ENCODE measurements around the gene WNT7A. TPM values are rescaled to one million over a fixed set of nuclear protein-coding genes. Genes with fewer than 3 reads are reported as not detected.

The WNT7A gene
- total RNA-seq, 1 experiment from 2014 or later, result not detected

DNA sequence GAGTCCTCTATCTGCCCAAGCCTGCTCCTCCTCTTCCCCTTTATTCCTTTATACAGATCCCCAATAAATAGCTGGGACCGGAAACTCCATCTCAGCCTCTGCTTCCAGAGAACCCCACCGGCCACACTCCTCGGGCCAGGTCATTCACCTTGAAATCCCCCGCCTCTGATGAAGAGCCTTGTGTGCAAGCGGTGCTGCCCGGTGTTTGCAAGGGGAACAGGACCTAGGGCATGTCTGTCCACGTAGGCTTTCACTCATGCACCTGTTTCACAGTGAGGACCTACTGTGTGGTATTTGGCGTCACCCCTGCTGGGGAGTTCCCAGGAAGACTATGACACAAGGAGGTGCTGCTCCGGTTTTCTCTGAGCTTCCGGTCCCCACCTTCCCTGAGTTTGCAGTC lies 54.0 kb downstream of the WNT7A start:
- peaks cover 8 to 15% of the 10 kb centered on the region in 2 experiments; a peak in 3 of 4 replicates for H3K4me1 Mint-ChIP-seq
- Histone ChIP-seq H2BK5ac (ENCODE audit: insufficient read length, low read length) (no peak overlapping the region), H2BK120ac (ENCODE audit: low read depth, low read length, poor library complexity, severe bottlenecking) (no peak overlapping the region), H4K8ac (replicated peaks; ENCODE audit: insufficient read length, low read depth, low read length) (no peak overlapping the region), H3K9ac (ENCODE audit: extremely low read depth, insufficient read length, low read length) (no peak overlapping the region), H3K56ac (ENCODE audit: insufficient read length, low read depth, low read length) (no peak overlapping the region), H3K27ac (ENCODE audit: insufficient read length, low read depth, low read length) (no peak overlapping the region), H4K5ac (ENCODE audit: insufficient read length, low read depth, low read length) (no peak overlapping the region), H4K91ac (ENCODE audit: insufficient read length, low read depth, low read length) (no peak overlapping the region), H3K79me2 (ENCODE audit: insufficient read depth, low read length) (no peaks in the 10 kb centered on the region), H3K79me1 (ENCODE audit: insufficient read depth, low read depth, low read length, poor library complexity, severe bottlenecking) (no peaks in the 10 kb centered on the region), H3K9me3 (ENCODE audit: control insufficient read depth, low read depth, low read length) (no peaks in the 10 kb centered on the region), H3K4me1 (ENCODE audit: insufficient read depth, low read length) (no peaks in the 10 kb centered on the region), H2BK20ac (ENCODE audit: low read depth, low read length, poor library complexity, severe bottlenecking) (no peak overlapping the region), H2BK12ac (ENCODE audit: insufficient read length, low read depth, low read length) (no peak overlapping the region), H2AFZ (ENCODE audit: low read length) (no peak overlapping the region), H3K23ac (ENCODE audit: insufficient read length, low read depth, low read length) (no peak overlapping the region), H3K4ac (ENCODE audit: low read depth, low read length) (no peak overlapping the region), H2BK15ac (ENCODE audit: low read depth, low read length) (no peak overlapping the region), H3T11ph (ENCODE audit: low read length) (no peak overlapping the region), H3K14ac (ENCODE audit: insufficient read depth, low read length) (no peak overlapping the region), H4K20me1 (ENCODE audit: control insufficient read depth, insufficient read depth, insufficient read length) (no peaks in the 10 kb centered on the region), H3K23me2 (ENCODE audit: insufficient read length, low read depth, low read length, poor library complexity, severe bottlenecking) (no peaks in the 10 kb centered on the region), H3K18ac (ENCODE audit: insufficient read length, low read depth, low read length) (no peak overlapping the region), H3K27me3 (ENCODE audit: insufficient read depth, low read length) (no peaks in the 10 kb centered on the region), H3K4me2 (ENCODE audit: insufficient read depth, insufficient read length, low read length) (no peak overlapping the region), H2AK5ac (ENCODE audit: insufficient read length, low read length) (no peak overlapping the region)
- TF ChIP-seq, protein P1, sequence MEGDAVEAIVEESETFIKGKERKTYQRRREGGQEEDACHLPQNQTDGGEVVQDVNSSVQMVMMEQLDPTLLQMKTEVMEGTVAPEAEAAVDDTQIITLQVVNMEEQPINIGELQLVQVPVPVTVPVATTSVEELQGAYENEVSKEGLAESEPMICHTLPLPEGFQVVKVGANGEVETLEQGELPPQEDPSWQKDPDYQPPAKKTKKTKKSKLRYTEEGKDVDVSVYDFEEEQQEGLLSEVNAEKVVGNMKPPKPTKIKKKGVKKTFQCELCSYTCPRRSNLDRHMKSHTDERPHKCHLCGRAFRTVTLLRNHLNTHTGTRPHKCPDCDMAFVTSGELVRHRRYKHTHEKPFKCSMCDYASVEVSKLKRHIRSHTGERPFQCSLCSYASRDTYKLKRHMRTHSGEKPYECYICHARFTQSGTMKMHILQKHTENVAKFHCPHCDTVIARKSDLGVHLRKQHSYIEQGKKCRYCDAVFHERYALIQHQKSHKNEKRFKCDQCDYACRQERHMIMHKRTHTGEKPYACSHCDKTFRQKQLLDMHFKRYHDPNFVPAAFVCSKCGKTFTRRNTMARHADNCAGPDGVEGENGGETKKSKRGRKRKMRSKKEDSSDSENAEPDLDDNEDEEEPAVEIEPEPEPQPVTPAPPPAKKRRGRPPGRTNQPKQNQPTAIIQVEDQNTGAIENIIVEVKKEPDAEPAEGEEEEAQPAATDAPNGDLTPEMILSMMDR (conservative IDR thresholded peaks at IDR 0.05), result no peak
- H3K9me3 Mint-ChIP-seq, result no peaks in the 10 kb centered on the region; a peak in 2 of 5 replicates
- peaks cover 22% of the 10 kb centered on the region for H3K27me3 Mint-ChIP-seq (ENCODE audit: low read depth)
- no peak for DNase-seq
- WGBS (ENCODE audit: extremely low coverage, insufficient read length, low lambda C conversion rate), result no CpG with 5 or more reads among the region's 10 CpGs
- no peaks in the 10 kb centered on the region; a peak in 1 of 7 replicates for H3K36me3 Mint-ChIP-seq (ENCODE audit: insufficient read depth in 1 of 3, low read depth in 3 of 3)
- H3K27ac Mint-ChIP-seq, result 0 out of 7 replicates have a peak overlapping the region, but pooled peaks of 1 of the 3 experiments have one; percentile 3
- H3K4me3 Mint-ChIP-seq, result no peak overlapping the region

Data from H9 (cell line).